T-helper 2 cell treated with Interferon-gamma antibody and Interleukin-4, amounts not matched to agents 5 μg/mL and 100 μg/mL, for 36 hours (primary cell): ENCODE results near the gene TMEM234.

ENCODE experiments used
- DNase-seq: peaks from one replicate; pipeline ENCODE4 v3.0.0; 2021; ENCODE audit warnings: low spot score
- H3K27ac Mint-ChIP-seq: one replicate; pipeline ENCODE4 v1.8.0; 2021; ENCODE audit warnings: mild to moderate bottlenecking, mixed read lengths
- H3K27me3 Mint-ChIP-seq: one replicate; pipeline ENCODE4 v1.8.0; 2021; ENCODE audit warnings: low read depth, mixed read lengths
- H3K36me3 Mint-ChIP-seq: one replicate; pipeline ENCODE4 v1.8.0; 2021; ENCODE audit warnings: low read depth, mixed read lengths
- H3K4me1 Mint-ChIP-seq: one replicate; pipeline ENCODE4 v1.8.0; 2021; ENCODE audit warnings: low read depth, mixed read lengths
- H3K4me3 Mint-ChIP-seq: one replicate; pipeline ENCODE4 v1.8.0; 2022; ENCODE audit warnings: mild to moderate bottlenecking, moderate library complexity, mixed read lengths
- H3K9me3 Mint-ChIP-seq: one replicate; pipeline ENCODE4 v1.8.0; 2021; ENCODE audit warnings: mixed read lengths

TMEM234 gene

DNA sequence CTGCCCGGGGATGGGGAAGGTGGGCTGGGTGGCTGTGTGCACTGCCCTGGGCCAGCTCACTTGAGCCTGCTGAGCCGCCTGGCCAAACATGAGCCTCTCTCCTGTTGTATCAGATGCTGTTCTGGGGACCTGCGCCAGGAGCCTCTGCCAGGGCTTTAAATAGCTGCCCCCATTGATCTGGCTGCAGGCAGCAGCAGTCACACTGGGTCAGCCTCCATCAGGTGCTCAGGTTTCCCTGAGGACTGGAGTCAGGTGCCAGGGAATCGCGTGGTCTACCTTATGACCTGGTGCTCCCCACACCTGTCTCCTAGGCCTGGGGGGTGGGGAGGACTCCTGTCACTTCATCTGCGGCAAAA is 22.5 kb downstream of the TMEM234 start:
- no peak overlapping the region for H3K27ac Mint-ChIP-seq
- peaks cover 51% of the 10 kb centered on the region for H3K4me1 Mint-ChIP-seq
- DNase-seq, result no peak
- peaks cover 43% of the 10 kb centered on the region for H3K36me3 Mint-ChIP-seq
- no peaks in the 10 kb centered on the region for H3K9me3 Mint-ChIP-seq
- no peaks in the 10 kb centered on the region for H3K27me3 Mint-ChIP-seq
- peak overlapping the region; percentile 87 for H3K4me3 Mint-ChIP-seq

GRCh38 chr1:32199043-32199716 is 23.0 kb downstream of the TMEM234 start:
- Mint-ChIP-seq H3K4me3 (no peak overlapping the region), H3K36me3 (peaks cover 44% of the 10 kb centered on the region), H3K27ac (peak overlapping the region; percentile 4), H3K27me3 (no peaks in the 10 kb centered on the region), H3K9me3 (no peaks in the 10 kb centered on the region), H3K4me1 (peaks cover 55% of the 10 kb centered on the region)
- no peak for DNase-seq

- DNase-seq, result no peak
- Mint-ChIP-seq H3K36me3 (peaks cover 46% of the 10 kb centered on the region), H3K4me1 (peaks cover 60% of the 10 kb centered on the region), H3K9me3 (no peaks in the 10 kb centered on the region), H3K4me3 (no peak overlapping the region), H3K27ac (peak overlapping the region; percentile 6), H3K27me3 (no peaks in the 10 kb centered on the region)
These were observed 23.7 kb downstream of the TMEM234 start for GRCh38 chr1:32198237-32199042.

DNA sequence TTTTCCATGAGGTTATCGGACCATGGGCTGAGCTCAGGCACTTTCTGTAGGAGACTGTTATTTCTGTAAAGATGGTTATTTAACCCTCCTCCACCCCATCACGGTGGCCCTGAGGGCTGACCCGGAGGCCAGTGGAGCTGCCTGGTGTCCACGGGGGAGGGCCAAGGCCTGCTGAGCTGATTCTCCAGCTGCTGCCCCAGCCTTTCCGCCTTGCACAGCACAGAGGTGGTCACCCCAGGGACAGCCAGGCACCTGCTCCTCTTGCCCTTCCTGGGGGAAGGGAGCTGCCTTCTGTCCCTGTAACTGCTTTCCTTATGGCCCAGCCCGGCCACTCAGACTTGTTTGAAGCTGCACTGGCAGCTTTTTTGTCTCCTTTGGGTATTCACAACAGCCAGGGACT is 24.3 kb downstream of the TMEM234 start:
- H3K9me3 Mint-ChIP-seq, result no peaks in the 10 kb centered on the region
- no peaks in the 10 kb centered on the region for H3K27me3 Mint-ChIP-seq
- H3K27ac Mint-ChIP-seq, result no peak overlapping the region
- H3K4me1 Mint-ChIP-seq, result peaks cover 60% of the 10 kb centered on the region
- DNase-seq, result no peak
- no peak overlapping the region for H3K4me3 Mint-ChIP-seq
- peaks cover 51% of the 10 kb centered on the region for H3K36me3 Mint-ChIP-seq

DNA sequence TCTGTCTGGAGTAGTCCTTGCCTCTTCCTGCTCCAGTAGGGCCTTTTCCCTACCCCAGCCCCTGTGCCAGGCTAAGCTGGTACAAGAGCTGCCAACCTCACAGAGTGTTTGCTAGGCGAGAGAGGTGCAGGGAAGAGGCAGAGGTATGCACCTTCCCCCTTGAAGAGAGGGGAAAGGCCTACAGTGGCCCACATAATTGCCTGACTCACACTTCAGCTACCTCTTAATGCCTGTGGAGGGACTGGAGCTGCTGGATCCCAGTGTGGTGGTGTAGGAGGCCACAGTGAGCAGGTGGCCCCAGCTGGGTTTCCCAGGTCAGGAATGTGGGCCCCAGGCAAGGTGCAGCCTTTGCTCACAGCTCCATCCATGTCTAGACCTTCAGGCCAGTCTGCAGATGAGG is 25.1 kb downstream of the TMEM234 start:
- DNase-seq, result no peak
- Mint-ChIP-seq H3K27ac (peak overlapping the region; percentile 43), H3K4me1 (peaks cover 56% of the 10 kb centered on the region), H3K36me3 (peaks cover 55% of the 10 kb centered on the region), H3K4me3 (no peak overlapping the region), H3K27me3 (no peaks in the 10 kb centered on the region), H3K9me3 (no peaks in the 10 kb centered on the region)

- H3K9me3 Mint-ChIP-seq, result no peaks in the 10 kb centered on the region
- DNase-seq, result no peak
- peaks cover 47% of the 10 kb centered on the region for H3K4me1 Mint-ChIP-seq
- H3K27me3 Mint-ChIP-seq, result no peaks in the 10 kb centered on the region
- H3K36me3 Mint-ChIP-seq, result peaks cover 64% of the 10 kb centered on the region
- peak overlapping the region; percentile 49 for H3K27ac Mint-ChIP-seq
- peak overlapping the region; percentile 67 for H3K4me3 Mint-ChIP-seq
These were observed 26.0 kb downstream of the TMEM234 start for GRCh38 chr1:32195972-32196823.

DNA sequence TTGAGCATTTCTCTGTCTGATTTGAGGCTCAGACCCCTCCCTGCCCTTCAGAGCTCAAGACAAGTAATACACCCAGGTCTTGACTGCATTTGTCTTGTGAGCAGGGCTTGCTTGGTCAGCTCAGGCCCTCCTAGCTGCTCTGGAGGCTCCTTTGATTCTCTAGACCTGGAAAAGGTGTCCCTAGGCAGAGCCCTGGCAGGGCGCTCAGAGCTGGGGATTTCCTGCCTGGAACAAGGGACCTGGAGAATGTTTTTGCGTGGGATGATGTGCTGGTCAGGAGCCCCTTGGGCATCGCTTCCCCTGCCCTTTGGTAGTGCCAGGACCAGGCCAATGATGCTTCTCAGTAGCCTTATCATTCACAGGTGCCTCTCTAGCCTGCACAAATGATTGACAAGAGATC is 26.6 kb downstream of the TMEM234 start:
- H3K27me3 Mint-ChIP-seq, result no peaks in the 10 kb centered on the region
- no peak overlapping the region for H3K27ac Mint-ChIP-seq
- peaks cover 66% of the 10 kb centered on the region for H3K36me3 Mint-ChIP-seq
- H3K4me3 Mint-ChIP-seq, result no peak overlapping the region
- no peaks in the 10 kb centered on the region for H3K9me3 Mint-ChIP-seq
- no peak for DNase-seq
- H3K4me1 Mint-ChIP-seq, result peaks cover 46% of the 10 kb centered on the region

GRCh38 chr1:32194984-32195383 is 27.2 kb downstream of the TMEM234 start:
- H3K27me3 Mint-ChIP-seq, result no peaks in the 10 kb centered on the region
- H3K9me3 Mint-ChIP-seq, result no peaks in the 10 kb centered on the region
- H3K36me3 Mint-ChIP-seq, result peaks cover 69% of the 10 kb centered on the region
- no peak for DNase-seq
- peaks cover 40% of the 10 kb centered on the region for H3K4me1 Mint-ChIP-seq
- no peak overlapping the region for H3K4me3 Mint-ChIP-seq
- no peak overlapping the region for H3K27ac Mint-ChIP-seq

- no peaks in the 10 kb centered on the region for H3K9me3 Mint-ChIP-seq
- no peak overlapping the region for H3K27ac Mint-ChIP-seq
- H3K4me1 Mint-ChIP-seq, result peaks cover 32% of the 10 kb centered on the region
- H3K36me3 Mint-ChIP-seq, result peaks cover 80% of the 10 kb centered on the region
- H3K4me3 Mint-ChIP-seq, result no peak overlapping the region
- no peaks in the 10 kb centered on the region for H3K27me3 Mint-ChIP-seq
- DNase-seq, result no peak
These were observed 29.8 kb downstream of the TMEM234 start for GRCh38 chr1:32192220-32192948.

- no peak for DNase-seq
- Mint-ChIP-seq H3K9me3 (no peaks in the 10 kb centered on the region), H3K27ac (no peak overlapping the region), H3K4me3 (no peak overlapping the region), H3K36me3 (peaks cover 65% of the 10 kb centered on the region), H3K27me3 (no peaks in the 10 kb centered on the region), H3K4me1 (peaks cover 23% of the 10 kb centered on the region)
These were observed 34.3 kb downstream of the TMEM234 start for GRCh38 chr1:32187850-32188249.

DNA sequence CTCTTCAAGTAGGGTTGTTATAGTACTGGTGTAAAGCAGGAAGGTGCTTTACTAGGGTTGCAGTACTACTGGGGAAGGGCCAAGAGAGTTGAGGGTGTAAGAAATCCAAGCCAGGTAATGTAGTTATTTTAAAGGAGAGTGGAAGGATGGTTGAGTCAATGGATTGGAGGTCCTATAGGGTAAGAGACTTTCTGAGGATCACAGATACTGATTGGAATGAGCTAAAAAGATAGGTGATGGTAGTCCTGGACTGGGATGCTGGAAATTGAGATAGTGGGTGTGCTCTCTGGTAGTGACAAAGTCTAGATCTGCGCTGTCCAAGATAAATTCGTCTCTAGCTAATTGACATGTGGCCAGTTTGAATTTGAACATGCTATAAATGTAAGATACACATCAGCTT is 35.7 kb downstream of the TMEM234 start:
- no peaks in the 10 kb centered on the region for H3K9me3 Mint-ChIP-seq
- DNase-seq, result no peak
- H3K27me3 Mint-ChIP-seq, result no peaks in the 10 kb centered on the region
- peaks cover 64% of the 10 kb centered on the region for H3K36me3 Mint-ChIP-seq
- H3K4me1 Mint-ChIP-seq, result peaks cover 30% of the 10 kb centered on the region
- H3K4me3 Mint-ChIP-seq, result peak overlapping the region; percentile 54
- peak overlapping the region; percentile 75 for H3K27ac Mint-ChIP-seq

DNA sequence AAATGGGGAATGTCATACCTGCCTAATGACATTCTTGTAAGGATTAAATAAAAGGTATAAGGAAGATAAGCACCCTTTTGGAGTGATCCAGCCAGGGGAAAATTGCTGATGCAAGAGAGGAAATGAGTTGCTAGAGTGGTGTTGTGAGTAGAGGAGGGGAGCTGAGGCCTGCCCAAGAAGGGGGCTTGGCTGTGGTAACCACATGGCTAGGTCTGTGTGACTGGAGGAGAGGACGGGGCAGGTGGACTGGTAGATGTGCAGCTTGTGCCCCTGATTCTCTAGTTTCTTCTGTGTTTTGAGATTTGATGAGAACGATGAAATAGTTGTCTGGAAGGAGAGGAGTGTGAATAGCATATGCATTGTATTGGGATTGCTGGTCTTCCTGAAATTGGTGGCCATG is 36.1 kb downstream of the TMEM234 start:
- H3K9me3 Mint-ChIP-seq, result no peaks in the 10 kb centered on the region
- H3K4me3 Mint-ChIP-seq, result peak overlapping the region; percentile 54
- peaks cover 64% of the 10 kb centered on the region for H3K36me3 Mint-ChIP-seq
- peaks cover 34% of the 10 kb centered on the region for H3K4me1 Mint-ChIP-seq
- H3K27me3 Mint-ChIP-seq, result no peaks in the 10 kb centered on the region
- no peak for DNase-seq
- peak overlapping the region; percentile 75 for H3K27ac Mint-ChIP-seq

DNA sequence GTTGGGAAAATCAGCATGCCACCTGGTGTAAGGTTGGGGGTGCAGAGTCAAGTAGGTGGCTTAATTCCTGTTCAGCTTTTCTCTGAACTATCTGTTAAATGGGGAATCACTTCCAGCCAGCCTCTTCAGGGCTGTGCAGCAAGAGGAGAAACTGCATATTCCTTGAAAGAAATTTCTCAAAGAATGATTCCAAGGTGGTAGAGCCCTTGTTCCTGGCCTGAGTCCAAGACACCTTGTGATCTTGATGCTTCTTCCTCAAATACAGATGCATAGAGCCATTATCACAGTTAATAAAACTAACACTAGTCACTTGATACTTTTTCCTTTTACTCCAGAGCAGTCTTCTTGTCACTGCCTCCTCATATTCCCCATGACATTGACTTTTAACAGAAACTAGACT is 37.5 kb downstream of the TMEM234 start:
- H3K9me3 Mint-ChIP-seq, result no peaks in the 10 kb centered on the region
- no peak for DNase-seq
- no peaks in the 10 kb centered on the region for H3K27me3 Mint-ChIP-seq
- no peak overlapping the region for H3K27ac Mint-ChIP-seq
- H3K4me1 Mint-ChIP-seq, result peaks cover 38% of the 10 kb centered on the region
- H3K4me3 Mint-ChIP-seq, result peak overlapping the region; percentile 50
- peaks cover 68% of the 10 kb centered on the region for H3K36me3 Mint-ChIP-seq
